ENCODE results near the gene OLFML3. TPM values are rescaled to one million over a fixed set of nuclear protein-coding genes. Genes with fewer than 3 reads are reported as not detected.

Gene OLFML3
- total RNA-seq, 1 experiment from 2014 or later: 0.52 TPM

- intact Hi-C loops (cut with micrococcal nuclease; ENCODE audit: unreplicated experiment): no loop called here
- DNase-seq: no peak
- CTCF ChIA-PET: no interaction called here
Measured at GRCh38 chr1:113999799-114000198, 20.5 kb downstream of the OLFML3 start.

GRCh38 chr1:114000406-114000805, 21.1 kb downstream of the OLFML3 start:
- Histone ChIP-seq H4K20me1 (ENCODE audit: insufficient read depth) (no peaks in the 10 kb centered on the region), H3K4me3 (no peak overlapping the region), H3F3A (ENCODE audit: insufficient read depth, low read depth) (no peaks in the 10 kb centered on the region), H3K9me2 (ENCODE audit: insufficient read depth) (no peaks in the 10 kb centered on the region), H3K9me3 (ENCODE audit: insufficient read depth, low read depth) (peaks cover 8% of the 10 kb centered on the region), H2AFZ (no peak overlapping the region), H3K27ac (no peak overlapping the region), H3K4me1 (replicated peaks; ENCODE audit: insufficient read depth) (no peaks in the 10 kb centered on the region), H3K36me3 (ENCODE audit: low read depth) (no peaks in the 10 kb centered on the region), H3K79me2 (ENCODE audit: low read depth) (no peaks in the 10 kb centered on the region), H3K4me2 (no peak overlapping the region), H3K27me3 (ENCODE audit: insufficient read depth, low read depth) (no peaks in the 10 kb centered on the region)
- POLR2A ChIA-PET (ENCODE audit: unreplicated experiment): no interaction called here
- no peak for TF ChIP-seq CTCF (conservative IDR thresholded peaks at IDR 0.05)
- no peak for TF ChIP-seq EZH2 (IDR thresholded peaks at IDR 0.05; ENCODE audit: low read depth)
- no TSS peak for BruUV-seq (replicated peaks)
- intact Hi-C loops (cut with micrococcal nuclease; ENCODE audit: unreplicated experiment): no loop called here
- CTCF ChIA-PET: interaction anchor here (0.6 kb wide), 1 partner anchor 9 kb away, joined by 3 read pairs; no protein-coding TSS in a partner anchor
- DNase-seq: no peak

More at GRCh38 chr1:113999799-114000198, 20.5 kb downstream of the OLFML3 start:
- no peaks in the 10 kb centered on the region for H3K79me2 ChIP-seq (ENCODE audit: low read depth)
- POLR2A ChIA-PET (ENCODE audit: unreplicated experiment): no interaction called here
- H3K4me1 ChIP-seq (replicated peaks; ENCODE audit: insufficient read depth): no peaks in the 10 kb centered on the region
- no peaks in the 10 kb centered on the region for H3K27me3 ChIP-seq (ENCODE audit: insufficient read depth, low read depth)
- H3K9me3 ChIP-seq (ENCODE audit: insufficient read depth, low read depth): peaks cover 14% of the 10 kb centered on the region
- no peak overlapping the region for H3K4me2 ChIP-seq
- no peak for TF ChIP-seq CTCF (conservative IDR thresholded peaks at IDR 0.05)
- no peak for TF ChIP-seq EZH2 (IDR thresholded peaks at IDR 0.05; ENCODE audit: low read depth)
- no peak overlapping the region for H3K4me3 ChIP-seq
- H3K27ac ChIP-seq: no peak overlapping the region
- H3F3A ChIP-seq (ENCODE audit: insufficient read depth, low read depth): no peaks in the 10 kb centered on the region
- H3K9me2 ChIP-seq (ENCODE audit: insufficient read depth): no peaks in the 10 kb centered on the region
- no peaks in the 10 kb centered on the region for H3K36me3 ChIP-seq (ENCODE audit: low read depth)
- no TSS peak for BruUV-seq (replicated peaks)
- H2AFZ ChIP-seq: no peak overlapping the region
- no peaks in the 10 kb centered on the region for H4K20me1 ChIP-seq (ENCODE audit: insufficient read depth)

- Histone ChIP-seq H3F3A (ENCODE audit: insufficient read depth, low read depth) (no peaks in the 10 kb centered on the region), H3K9me3 (ENCODE audit: insufficient read depth, low read depth) (no peaks in the 10 kb centered on the region), H3K79me2 (ENCODE audit: low read depth) (no peaks in the 10 kb centered on the region), H3K4me2 (no peak overlapping the region), H3K27me3 (ENCODE audit: insufficient read depth, low read depth) (no peaks in the 10 kb centered on the region), H4K20me1 (ENCODE audit: insufficient read depth) (no peaks in the 10 kb centered on the region), H3K4me1 (replicated peaks; ENCODE audit: insufficient read depth) (no peaks in the 10 kb centered on the region), H3K36me3 (ENCODE audit: low read depth) (no peaks in the 10 kb centered on the region), H3K9me2 (ENCODE audit: insufficient read depth) (no peaks in the 10 kb centered on the region), H3K27ac (no peak overlapping the region), H3K4me3 (no peak overlapping the region), H2AFZ (no peak overlapping the region)
- TF ChIP-seq CTCF (conservative IDR thresholded peaks at IDR 0.05): no peak
- ChIA-PET POLR2A (ENCODE audit: unreplicated experiment) (no interaction called here), CTCF (no interaction called here)
- intact Hi-C loops (cut with micrococcal nuclease; ENCODE audit: unreplicated experiment): no loop called here
- DNase-seq: no peak
- no TSS peak for BruUV-seq (replicated peaks)
Measured at GRCh38 chr1:114002492-114003239, 23.4 kb downstream of the OLFML3 start.
